ENCODE results near the gene SPATA4.

The SPATA4 gene

GRCh38 chr4:176189891-176190795, 5.2 kb downstream of the SPATA4 start:
- H3K9ac ChIP-seq (ENCODE audit: low read length), result no peak overlapping the region
- H3K27ac ChIP-seq (ENCODE audit: low read depth, low read length), result no peak overlapping the region
- H3K9me3 ChIP-seq (ENCODE audit: low read length), result no peaks in the 10 kb centered on the region
- H3K4me3 ChIP-seq (ENCODE audit: low read depth in 1 of 2, low read length in 2 of 2), result no peak overlapping the region
- no peaks in the 10 kb centered on the region for H3K36me3 ChIP-seq (ENCODE audit: insufficient read depth, low read length)
- H3K27me3 ChIP-seq (ENCODE audit: control insufficient read depth in 1 of 2, insufficient read depth in 2 of 2, low read length in 2 of 2), result no peaks in the 10 kb centered on the region
- H3K4me1 ChIP-seq (ENCODE audit: insufficient read depth, low read length), result peaks cover 46% of the 10 kb centered on the region

- Histone ChIP-seq H3K9me3 (ENCODE audit: low read length) (no peaks in the 10 kb centered on the region), H3K36me3 (ENCODE audit: insufficient read depth, low read length) (no peaks in the 10 kb centered on the region), H3K9ac (ENCODE audit: low read length) (no peak overlapping the region), H3K27ac (ENCODE audit: low read depth, low read length) (no peak overlapping the region), H3K27me3 (ENCODE audit: control insufficient read depth in 1 of 2, insufficient read depth in 2 of 2, low read length in 2 of 2) (no peaks in the 10 kb centered on the region), H3K4me1 (ENCODE audit: insufficient read depth, low read length) (peaks cover 49% of the 10 kb centered on the region), H3K4me3 (ENCODE audit: low read depth in 1 of 2, low read length in 2 of 2) (no peak overlapping the region)
Observed at GRCh38 chr4:176188654-176189053, 6.7 kb downstream of the SPATA4 start.

GRCh38 chr4:176187624-176188023, 7.8 kb downstream of the SPATA4 start:
- Histone ChIP-seq H3K36me3 (ENCODE audit: insufficient read depth, low read length) (no peaks in the 10 kb centered on the region), H3K9ac (ENCODE audit: low read length) (no peak overlapping the region), H3K4me1 (ENCODE audit: insufficient read depth, low read length) (peaks cover 42% of the 10 kb centered on the region), H3K27ac (ENCODE audit: low read depth, low read length) (no peak overlapping the region), H3K9me3 (ENCODE audit: low read length) (no peaks in the 10 kb centered on the region), H3K4me3 (ENCODE audit: low read depth in 1 of 2, low read length in 2 of 2) (no peak overlapping the region), H3K27me3 (ENCODE audit: control insufficient read depth in 1 of 2, insufficient read depth in 2 of 2, low read length in 2 of 2) (no peaks in the 10 kb centered on the region)

GRCh38 chr4:176186671-176187395, 8.6 kb downstream of the SPATA4 start:
- Histone ChIP-seq H3K4me3 (ENCODE audit: low read depth in 1 of 2, low read length in 2 of 2) (no peak overlapping the region), H3K27ac (ENCODE audit: low read depth, low read length) (no peak overlapping the region), H3K36me3 (ENCODE audit: insufficient read depth, low read length) (no peaks in the 10 kb centered on the region), H3K4me1 (ENCODE audit: insufficient read depth, low read length) (peaks cover 34% of the 10 kb centered on the region), H3K9ac (ENCODE audit: low read length) (no peak overlapping the region), H3K9me3 (ENCODE audit: low read length) (no peaks in the 10 kb centered on the region), H3K27me3 (ENCODE audit: control insufficient read depth in 1 of 2, insufficient read depth in 2 of 2, low read length in 2 of 2) (no peaks in the 10 kb centered on the region)

- Histone ChIP-seq H3K9me3 (ENCODE audit: low read length) (no peaks in the 10 kb centered on the region), H3K27me3 (ENCODE audit: control insufficient read depth in 1 of 2, insufficient read depth in 2 of 2, low read length in 2 of 2) (no peaks in the 10 kb centered on the region), H3K9ac (ENCODE audit: low read length) (no peak overlapping the region), H3K36me3 (ENCODE audit: insufficient read depth, low read length) (no peaks in the 10 kb centered on the region), H3K4me3 (ENCODE audit: low read depth in 1 of 2, low read length in 2 of 2) (no peak overlapping the region), H3K27ac (ENCODE audit: low read depth, low read length) (no peak overlapping the region), H3K4me1 (ENCODE audit: insufficient read depth, low read length) (peaks cover 33% of the 10 kb centered on the region)
Observed at GRCh38 chr4:176186067-176186466, 9.3 kb downstream of the SPATA4 start.

- Histone ChIP-seq H3K4me3 (ENCODE audit: low read depth in 1 of 2, low read length in 2 of 2) (no peak overlapping the region), H3K4me1 (ENCODE audit: insufficient read depth, low read length) (peaks cover 26% of the 10 kb centered on the region), H3K9ac (ENCODE audit: low read length) (no peak overlapping the region), H3K27ac (ENCODE audit: low read depth, low read length) (no peak overlapping the region), H3K9me3 (ENCODE audit: low read length) (no peaks in the 10 kb centered on the region), H3K36me3 (ENCODE audit: insufficient read depth, low read length) (no peaks in the 10 kb centered on the region), H3K27me3 (ENCODE audit: control insufficient read depth in 1 of 2, insufficient read depth in 2 of 2, low read length in 2 of 2) (no peaks in the 10 kb centered on the region)
Observed at GRCh38 chr4:176185051-176185450, 10.3 kb downstream of the SPATA4 start.

- H3K4me3 ChIP-seq (ENCODE audit: low read depth in 1 of 2, low read length in 2 of 2), result no peak overlapping the region
- H3K36me3 ChIP-seq (ENCODE audit: insufficient read depth, low read length), result no peaks in the 10 kb centered on the region
- no peak overlapping the region for H3K9ac ChIP-seq (ENCODE audit: low read length)
- H3K27me3 ChIP-seq (ENCODE audit: control insufficient read depth in 1 of 2, insufficient read depth in 2 of 2, low read length in 2 of 2), result no peaks in the 10 kb centered on the region
- H3K9me3 ChIP-seq (ENCODE audit: low read length), result no peaks in the 10 kb centered on the region
- no peak overlapping the region for H3K27ac ChIP-seq (ENCODE audit: low read depth, low read length)
- no peaks in the 10 kb centered on the region for H3K4me1 ChIP-seq (ENCODE audit: insufficient read depth, low read length)
Observed at GRCh38 chr4:176163041-176163440, 32.3 kb downstream of the SPATA4 start.

GRCh38 chr4:176156656-176157055, 38.7 kb downstream of the SPATA4 start:
- H3K4me1 ChIP-seq (ENCODE audit: insufficient read depth, low read length), result no peaks in the 10 kb centered on the region

GRCh38 chr4:176153124-176153523, 42.3 kb downstream of the SPATA4 start:
- no peaks in the 10 kb centered on the region for H3K9me3 ChIP-seq (ENCODE audit: low read length)
- H3K27ac ChIP-seq (ENCODE audit: low read depth, low read length), result no peak overlapping the region
- H3K4me3 ChIP-seq (ENCODE audit: low read depth in 1 of 2, low read length in 2 of 2), result no peak overlapping the region
- H3K36me3 ChIP-seq (ENCODE audit: insufficient read depth, low read length), result no peaks in the 10 kb centered on the region
- no peak overlapping the region for H3K9ac ChIP-seq (ENCODE audit: low read length)
- peaks cover 4% of the 10 kb centered on the region for H3K4me1 ChIP-seq (ENCODE audit: insufficient read depth, low read length)
- H3K27me3 ChIP-seq (ENCODE audit: control insufficient read depth in 1 of 2, insufficient read depth in 2 of 2, low read length in 2 of 2), result no peaks in the 10 kb centered on the region

More at GRCh38 chr4:176156656-176157055, 38.7 kb downstream of the SPATA4 start:
- Histone ChIP-seq H3K27me3 (ENCODE audit: control insufficient read depth in 1 of 2, insufficient read depth in 2 of 2, low read length in 2 of 2) (no peaks in the 10 kb centered on the region), H3K27ac (ENCODE audit: low read depth, low read length) (no peak overlapping the region), H3K36me3 (ENCODE audit: insufficient read depth, low read length) (no peaks in the 10 kb centered on the region), H3K4me3 (ENCODE audit: low read depth in 1 of 2, low read length in 2 of 2) (no peak overlapping the region), H3K9ac (ENCODE audit: low read length) (no peak overlapping the region), H3K9me3 (ENCODE audit: low read length) (no peaks in the 10 kb centered on the region)

- Histone ChIP-seq H3K27ac (ENCODE audit: low read depth, low read length) (no peak overlapping the region), H3K36me3 (ENCODE audit: insufficient read depth, low read length) (no peaks in the 10 kb centered on the region), H3K27me3 (ENCODE audit: control insufficient read depth in 1 of 2, insufficient read depth in 2 of 2, low read length in 2 of 2) (no peaks in the 10 kb centered on the region), H3K9ac (ENCODE audit: low read length) (no peak overlapping the region), H3K4me3 (ENCODE audit: low read depth in 1 of 2, low read length in 2 of 2) (no peak overlapping the region), H3K9me3 (ENCODE audit: low read length) (no peaks in the 10 kb centered on the region), H3K4me1 (ENCODE audit: insufficient read depth, low read length) (peaks cover 4% of the 10 kb centered on the region)
Observed at GRCh38 chr4:176150704-176151103, 44.7 kb downstream of the SPATA4 start.

- H3K4me3 ChIP-seq (ENCODE audit: low read depth in 1 of 2, low read length in 2 of 2), result no peak overlapping the region
- no peaks in the 10 kb centered on the region for H3K9me3 ChIP-seq (ENCODE audit: low read length)
- H3K36me3 ChIP-seq (ENCODE audit: insufficient read depth, low read length), result no peaks in the 10 kb centered on the region
- H3K4me1 ChIP-seq (ENCODE audit: insufficient read depth, low read length), result peaks cover 4% of the 10 kb centered on the region
- H3K27ac ChIP-seq (ENCODE audit: low read depth, low read length), result no peak overlapping the region
- no peak overlapping the region for H3K9ac ChIP-seq (ENCODE audit: low read length)
- H3K27me3 ChIP-seq (ENCODE audit: control insufficient read depth in 1 of 2, insufficient read depth in 2 of 2, low read length in 2 of 2), result no peaks in the 10 kb centered on the region
Observed at GRCh38 chr4:176150356-176150682, 45.1 kb downstream of the SPATA4 start.
